Hindlimb muscle (tissue), 1 donor: ENCODE measurements around the gene CASD1. TPM values are rescaled to one million over a fixed set of nuclear protein-coding genes. Genes with fewer than 3 reads are reported as not detected.

Experiments
- DNase-seq: peaks from one replicate; pipeline ENCODE4 v3.0.0-alpha.2; 2013
- polyA plus RNA-seq: library from polyadenylated mRNA; unstranded; fragments of 120-200 nt; gene quantifications from one replicate; pipeline ENCODE4 v1.2.1, GENCODE V29; 2013; ENCODE audit not compliant: insufficient read length

Gene CASD1
- polyA plus RNA-seq, 1 donor, result 57.4 TPM

- DNase-seq, result no peak
Measured at GRCh38 chr7:94588075-94588474, 78.5 kb downstream of the CASD1 start.

GRCh38 chr7:94590526-94591162 is 81.0 kb downstream of the CASD1 start:
- DNase-seq, result no peak

GRCh38 chr7:94591176-94591575 is 81.6 kb downstream of the CASD1 start:
- no peak for DNase-seq

- no peak for DNase-seq
Measured at GRCh38 chr7:94594882-94595281, 85.3 kb downstream of the CASD1 start.

- no peak for DNase-seq
Measured at GRCh38 chr7:94595717-94596116, 86.1 kb downstream of the CASD1 start.

- no peak for DNase-seq
Measured at GRCh38 chr7:94600267-94600666, 90.7 kb downstream of the CASD1 start.

- no peak for DNase-seq
Measured at GRCh38 chr7:94602181-94602580, 92.6 kb downstream of the CASD1 start.

- no peak for DNase-seq
Measured at GRCh38 chr7:94605031-94605430, 95.4 kb downstream of the CASD1 start.

Other genes with a start within 250 kb of the CASD1 start
- gene COL1A2, start 114.9 kb upstream of the CASD1 start, polyA plus RNA-seq, result 3,136 TPM
- gene SGCE, start 146.3 kb downstream of the CASD1 start, polyA plus RNA-seq, result 119 TPM